Measurements from ENCODE around the gene CISD3.

The CISD3 gene

GRCh38 chr17:38697061-38697820 lies 32.9 kb upstream of the CISD3 start:
- FAIRE-seq = no peak
- no peak for TF ChIP-seq CTCF (IDR thresholded peaks at IDR 0.05; ENCODE audit: insufficient read depth, missing control alignments)
- DNase-seq (ENCODE audit: insufficient read length, low spot score) = no peak

GRCh38 chr17:38698760-38699159 lies 31.4 kb upstream of the CISD3 start:
- TF ChIP-seq CTCF (IDR thresholded peaks at IDR 0.05; ENCODE audit: insufficient read depth, missing control alignments) = no peak
- no peak for DNase-seq (ENCODE audit: insufficient read length, low spot score)
- FAIRE-seq = no peak

GRCh38 chr17:38701504-38702165 lies 28.5 kb upstream of the CISD3 start:
- FAIRE-seq (no peak), DNase-seq (ENCODE audit: insufficient read length, low spot score) (no peak)
- TF ChIP-seq CTCF (IDR thresholded peaks at IDR 0.05; ENCODE audit: insufficient read depth, missing control alignments) = no peak

- TF ChIP-seq CTCF (IDR thresholded peaks at IDR 0.05; ENCODE audit: insufficient read depth, missing control alignments) = no peak
- DNase-seq (ENCODE audit: insufficient read length, low spot score) = no peak
- no peak for FAIRE-seq
Observed at GRCh38 chr17:38702166-38702915, 27.8 kb upstream of the CISD3 start.

GRCh38 chr17:38702916-38703741 lies 27.0 kb upstream of the CISD3 start:
- no peak for TF ChIP-seq CTCF (IDR thresholded peaks at IDR 0.05; ENCODE audit: insufficient read depth, missing control alignments)
- DNase-seq (ENCODE audit: insufficient read length, low spot score) = no peak
- FAIRE-seq = no peak

GRCh38 chr17:38703742-38704605 lies 26.2 kb upstream of the CISD3 start:
- FAIRE-seq = no peak
- peak; percentile 87 for DNase-seq (ENCODE audit: insufficient read length, low spot score)
- no peak for TF ChIP-seq CTCF (IDR thresholded peaks at IDR 0.05; ENCODE audit: insufficient read depth, missing control alignments)

Measured in D721Med (cell line).